PFSK-1 (cell line): ENCODE measurements around the gene EHD3.

ENCODE experiments used
- FOXP2 ChIP-seq: optimal IDR thresholded peaks from 2 replicates; pipeline ENCODE3; 2011; ENCODE audit warnings: borderline replicate concordance, control low read depth, inconsistent platforms; ENCODE audit not compliant: insufficient read depth; ENCODE audit errors: extremely low read length, extremely low read depth
- POLR2AphosphoS5 ChIP-seq: IDR thresholded peaks from 2 replicates; pipeline ENCODE4 v1.6.1; 2012; ENCODE audit warnings: low read depth, mild to moderate bottlenecking, control low read depth, low read length, moderate library complexity
- SIN3A ChIP-seq: IDR thresholded peaks from 2 replicates; pipeline ENCODE4 v1.6.1; 2012; ENCODE audit warnings: mild to moderate bottlenecking, low read length, moderate library complexity, borderline replicate concordance; ENCODE audit not compliant: insufficient read depth
- TAF1 ChIP-seq: IDR thresholded peaks from 2 replicates; pipeline ENCODE4 v1.6.1; 2012; ENCODE audit warnings: low read length, control low read depth, borderline replicate concordance; ENCODE audit not compliant: insufficient read depth
- TF ChIP-seq, protein P1 (sequence below), 2 experiments: IDR thresholded peaks; 2 replicates each; pipeline versions ENCODE4 v1.6.1 to v1.8.0; 2011 to 2012; ENCODE audit warnings: low read depth in 2 of 2, low read length in 2 of 2, control low read depth in 1 of 2, inconsistent platforms in 1 of 2, mild to moderate bottlenecking in 1 of 2, moderate library complexity in 1 of 2; ENCODE audit not compliant: insufficient read depth in 1 of 2

Gene EHD3

DNA sequence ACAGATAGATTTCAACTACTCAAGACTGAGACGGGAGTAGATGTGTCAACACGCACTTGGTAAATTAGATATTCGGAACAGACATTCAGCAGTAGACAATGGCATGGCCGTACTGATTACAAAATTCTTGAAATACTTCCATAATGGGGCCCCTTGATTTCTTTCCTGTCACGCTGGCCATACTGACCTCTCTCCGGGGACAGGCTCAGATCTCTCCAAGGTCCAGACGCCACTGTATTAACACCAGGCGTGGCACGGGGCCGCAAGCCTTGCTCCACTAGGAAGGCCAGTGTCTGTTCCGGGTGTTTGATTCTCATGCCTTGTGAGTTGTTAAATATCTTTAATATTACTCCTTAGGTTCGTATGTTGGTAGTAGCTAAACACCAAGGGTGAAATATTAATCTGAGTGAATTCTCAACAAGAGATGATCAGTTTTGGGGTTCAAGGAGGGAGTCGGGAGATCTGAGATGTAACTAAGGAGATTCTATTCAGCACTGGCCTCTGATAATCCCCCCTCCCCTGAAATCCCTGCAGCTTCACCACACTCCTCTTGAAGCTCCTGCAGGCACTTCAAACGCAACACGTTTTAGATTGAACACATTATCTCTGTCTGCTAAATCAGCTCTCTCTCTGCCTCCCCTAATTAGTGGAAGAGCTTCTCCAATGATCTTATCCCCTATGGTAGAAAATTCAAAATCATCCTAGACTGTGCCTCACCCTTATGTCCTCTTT lies 2.2 kb upstream of the EHD3 start:
- no peak for TF ChIP-seq SIN3A
- TF ChIP-seq POLR2AphosphoS5: no peak
- TF ChIP-seq, protein P1, sequence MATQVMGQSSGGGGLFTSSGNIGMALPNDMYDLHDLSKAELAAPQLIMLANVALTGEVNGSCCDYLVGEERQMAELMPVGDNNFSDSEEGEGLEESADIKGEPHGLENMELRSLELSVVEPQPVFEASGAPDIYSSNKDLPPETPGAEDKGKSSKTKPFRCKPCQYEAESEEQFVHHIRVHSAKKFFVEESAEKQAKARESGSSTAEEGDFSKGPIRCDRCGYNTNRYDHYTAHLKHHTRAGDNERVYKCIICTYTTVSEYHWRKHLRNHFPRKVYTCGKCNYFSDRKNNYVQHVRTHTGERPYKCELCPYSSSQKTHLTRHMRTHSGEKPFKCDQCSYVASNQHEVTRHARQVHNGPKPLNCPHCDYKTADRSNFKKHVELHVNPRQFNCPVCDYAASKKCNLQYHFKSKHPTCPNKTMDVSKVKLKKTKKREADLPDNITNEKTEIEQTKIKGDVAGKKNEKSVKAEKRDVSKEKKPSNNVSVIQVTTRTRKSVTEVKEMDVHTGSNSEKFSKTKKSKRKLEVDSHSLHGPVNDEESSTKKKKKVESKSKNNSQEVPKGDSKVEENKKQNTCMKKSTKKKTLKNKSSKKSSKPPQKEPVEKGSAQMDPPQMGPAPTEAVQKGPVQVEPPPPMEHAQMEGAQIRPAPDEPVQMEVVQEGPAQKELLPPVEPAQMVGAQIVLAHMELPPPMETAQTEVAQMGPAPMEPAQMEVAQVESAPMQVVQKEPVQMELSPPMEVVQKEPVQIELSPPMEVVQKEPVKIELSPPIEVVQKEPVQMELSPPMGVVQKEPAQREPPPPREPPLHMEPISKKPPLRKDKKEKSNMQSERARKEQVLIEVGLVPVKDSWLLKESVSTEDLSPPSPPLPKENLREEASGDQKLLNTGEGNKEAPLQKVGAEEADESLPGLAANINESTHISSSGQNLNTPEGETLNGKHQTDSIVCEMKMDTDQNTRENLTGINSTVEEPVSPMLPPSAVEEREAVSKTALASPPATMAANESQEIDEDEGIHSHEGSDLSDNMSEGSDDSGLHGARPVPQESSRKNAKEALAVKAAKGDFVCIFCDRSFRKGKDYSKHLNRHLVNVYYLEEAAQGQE (IDR thresholded peaks at IDR 0.05; ENCODE audit: insufficient read depth in 1 of 2, low read depth in 2 of 2, low read length in 2 of 2): no peak
- TF ChIP-seq TAF1: no peak
- no peak for TF ChIP-seq FOXP2

DNA sequence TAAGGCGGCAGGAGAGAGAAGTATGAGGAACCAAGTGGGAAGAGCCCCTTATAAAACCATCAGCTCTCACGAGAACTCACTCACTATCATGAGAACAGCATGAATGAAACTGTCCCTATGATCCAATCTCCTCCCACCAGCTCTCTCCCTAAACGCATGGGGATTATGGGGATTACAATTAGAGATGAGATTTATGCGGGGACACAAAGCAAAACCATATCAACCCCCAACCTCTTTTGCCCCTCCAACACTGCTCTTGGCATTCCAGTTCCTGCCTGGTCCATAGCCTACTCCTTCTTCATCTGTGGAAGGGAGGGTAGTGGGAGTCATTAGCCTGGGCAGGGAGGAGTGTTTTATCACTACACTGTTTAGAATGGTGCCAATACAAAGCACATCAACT lies 1.4 kb upstream of the EHD3 start:
- TF ChIP-seq FOXP2 (no peak), SIN3A (no peak), POLR2AphosphoS5 (no peak), TAF1 (no peak)
- TF ChIP-seq, protein P1 (IDR thresholded peaks at IDR 0.05; ENCODE audit: insufficient read depth in 1 of 2, low read depth in 2 of 2, low read length in 2 of 2): no peak

DNA sequence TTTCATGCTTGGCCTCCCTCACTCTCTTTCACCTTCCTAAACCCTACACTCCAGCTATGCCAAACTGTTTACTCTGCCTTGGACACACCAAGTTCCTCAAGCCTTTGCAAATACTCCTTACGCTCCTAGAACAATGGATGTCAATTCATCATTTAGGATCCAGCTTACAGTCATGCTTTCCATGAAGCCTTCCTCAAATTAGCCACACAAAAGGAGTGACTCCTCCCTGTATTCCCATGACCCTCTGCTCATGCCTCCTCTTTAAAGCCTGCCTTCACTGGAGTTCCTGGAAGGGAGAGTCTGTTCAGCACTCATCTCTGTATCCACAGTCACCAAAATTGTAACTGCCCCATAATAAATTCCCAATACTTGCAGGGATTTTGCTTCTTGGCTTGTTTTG lies 721 bp upstream of the EHD3 start:
- TF ChIP-seq FOXP2 (no peak), POLR2AphosphoS5 (no peak), SIN3A (no peak), TAF1 (no peak)
- TF ChIP-seq, protein P1 (IDR thresholded peaks at IDR 0.05; ENCODE audit: insufficient read depth in 1 of 2, low read depth in 2 of 2, low read length in 2 of 2): no peak

DNA sequence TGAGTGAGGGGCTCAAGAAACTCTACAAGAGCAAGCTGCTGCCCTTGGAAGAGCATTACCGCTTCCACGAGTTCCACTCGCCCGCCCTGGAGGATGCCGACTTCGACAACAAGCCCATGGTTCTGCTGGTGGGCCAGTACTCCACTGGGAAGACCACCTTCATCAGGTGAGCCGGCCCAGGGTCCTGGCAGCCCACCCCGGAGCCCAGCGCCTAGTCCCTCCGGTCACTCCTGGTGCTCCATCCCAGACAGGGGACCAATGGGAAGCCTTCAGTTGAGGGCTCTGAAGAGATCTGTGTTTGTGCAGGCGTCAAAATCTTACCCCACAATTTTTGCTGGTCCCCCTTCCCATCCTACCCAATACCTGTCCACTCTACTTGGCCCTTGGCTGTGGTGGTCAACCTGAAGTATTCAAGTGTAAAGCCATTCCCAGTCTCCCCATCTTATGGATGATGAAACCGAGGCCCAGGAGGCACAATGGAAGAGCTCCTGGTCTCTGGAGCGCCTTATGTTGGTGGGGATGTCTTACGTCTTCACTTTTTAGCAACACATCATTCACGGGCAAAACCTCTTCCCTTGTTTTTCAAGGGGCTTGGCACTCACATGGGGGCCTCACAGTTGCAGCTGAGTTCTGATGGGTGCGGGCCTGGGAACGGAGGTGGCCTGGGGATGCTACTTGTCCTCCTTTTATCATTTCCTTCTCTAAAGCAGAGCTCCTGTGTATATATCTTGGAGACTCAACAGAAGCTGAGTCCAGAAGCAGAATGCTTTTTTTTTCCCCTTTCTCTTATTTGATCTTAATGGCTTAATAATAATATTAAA lies 941 bp downstream of the EHD3 start:
- TF ChIP-seq, protein P1 (IDR thresholded peaks at IDR 0.05; ENCODE audit: insufficient read depth in 1 of 2, low read depth in 2 of 2, low read length in 2 of 2): no peak
- TF ChIP-seq POLR2AphosphoS5 (no peak), SIN3A (no peak), TAF1 (no peak), FOXP2 (no peak)
